ENCODE data around the gene OVAAL.

Gene OVAAL

GRCh38 chr1:180609643-180610555 is 51.1 kb downstream of the OVAAL start:
- no peak for DNase-seq

DNA sequence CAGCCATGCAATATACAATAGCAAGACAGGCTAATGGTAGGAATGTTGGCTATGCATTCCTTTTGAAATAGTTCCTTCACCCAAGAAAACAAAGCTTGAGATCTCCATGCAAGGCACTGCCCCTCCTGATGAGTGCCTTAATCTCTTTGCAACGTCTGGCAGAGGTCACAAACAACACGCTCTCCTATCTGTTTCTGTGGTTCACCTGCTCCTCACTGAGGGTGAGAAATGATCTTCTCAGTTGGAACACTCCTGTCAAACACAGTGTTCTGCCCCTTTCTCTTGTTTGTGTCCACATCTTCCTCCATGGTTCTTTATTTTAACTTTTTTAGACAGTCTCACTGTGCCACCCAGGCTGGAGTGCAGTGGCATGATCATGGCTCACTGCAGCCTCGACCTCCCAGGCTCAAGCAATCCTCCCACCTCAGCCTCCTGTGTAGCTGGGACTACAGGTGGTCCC is 51.8 kb downstream of the OVAAL start:
- no peak for DNase-seq

- DNase-seq, result no peak
Measured at GRCh38 chr1:180611016-180611930, 52.5 kb downstream of the OVAAL start.

DNA sequence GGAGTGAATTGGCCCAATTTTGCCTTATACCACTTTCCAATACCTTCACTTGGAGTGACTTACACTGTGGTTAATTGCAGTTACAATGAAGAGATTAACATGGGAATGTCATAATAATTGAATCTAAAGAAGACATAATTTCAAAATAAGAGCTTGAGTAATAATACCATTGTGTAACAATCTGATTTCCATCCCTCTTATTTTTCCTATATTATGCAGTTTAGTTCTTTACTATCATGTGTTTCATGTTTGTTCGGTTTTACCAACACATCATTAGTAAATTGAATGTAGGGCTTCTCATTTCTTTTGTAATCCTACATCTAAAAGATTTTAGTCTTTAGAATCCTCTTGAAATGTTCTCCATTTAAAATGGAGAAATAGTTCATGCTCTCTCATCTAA is 53.9 kb downstream of the OVAAL start:
- no peak for DNase-seq

DNA sequence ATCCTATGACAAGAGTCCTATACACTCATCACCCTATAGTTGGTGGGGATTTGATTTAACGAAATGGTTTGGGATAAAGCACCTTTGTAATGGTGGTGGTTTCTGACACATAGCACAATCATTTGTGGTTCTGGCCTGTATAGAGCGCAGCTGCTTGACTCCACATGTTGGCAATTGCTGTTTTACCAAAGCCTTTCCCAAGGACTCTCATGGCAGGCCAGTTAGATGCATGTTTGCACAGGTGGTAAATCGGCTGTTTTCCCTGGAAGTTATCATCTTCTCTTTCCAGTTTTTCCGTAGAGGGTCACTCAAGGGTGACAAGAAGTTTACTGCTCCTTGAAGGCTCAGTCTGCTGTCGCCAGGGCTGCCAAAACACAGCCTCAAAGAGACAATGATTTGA is 56.0 kb downstream of the OVAAL start:
- no peak for DNase-seq

- DNase-seq, result no peak
Measured at GRCh38 chr1:180615493-180616290, 56.9 kb downstream of the OVAAL start.

Data from C1 segment of cervical spinal cord (tissue), 14 donors.